Karpas-422 (cell line): ENCODE data around the gene PLCH2. TPM values are rescaled to one million over a fixed set of nuclear protein-coding genes. Genes with fewer than 3 reads are reported as not detected.

ENCODE experiments used
- DNase-seq: peaks from one replicate; pipeline ENCODE4 v3.0.0-alpha.2; 2015
- H2AFZ ChIP-seq: fragments of 200-600 bp; sonication (generic); 2 replicates; pipeline ENCODE4 v1.6.1; 2014; ENCODE audit warnings: antibody characterized with exemption, low read length, mixed read lengths
- H3K27ac ChIP-seq: fragments of 200-600 bp; sonication (generic); 2 replicates; pipeline ENCODE4 v1.5.1; 2014; ENCODE audit warnings: mild to moderate bottlenecking, low read length, moderate library complexity
- H3K27me3 ChIP-seq: fragments of 200-600 bp; sonication (generic); 2 replicates; pipeline ENCODE4 v1.6.1; 2014; ENCODE audit warnings: low read length, mixed read lengths
- H3K36me3 ChIP-seq: fragments of 200-600 bp; sonication (generic); 2 replicates; pipeline ENCODE4 v1.6.1; 2014; ENCODE audit warnings: low read length, mixed read lengths; ENCODE audit not compliant: insufficient read depth
- H3K4me1 ChIP-seq: fragments of 200-600 bp; sonication (generic); 2 replicates; pipeline ENCODE4 v1.6.1; 2014; ENCODE audit warnings: mild to moderate bottlenecking, low read length, mixed read lengths
- H3K4me2 ChIP-seq: fragments of 200-600 bp; sonication (generic); 2 replicates; pipeline ENCODE4 v1.6.1; 2014; ENCODE audit warnings: low read length, low read depth, mild to moderate bottlenecking; ENCODE audit not compliant: poor library complexity, severe bottlenecking
- H3K4me3 ChIP-seq: fragments of 200-600 bp; sonication (generic); 2 replicates; pipeline ENCODE4 v1.5.1; 2014; ENCODE audit warnings: mild to moderate bottlenecking, antibody characterized with exemption, low read length, mixed read lengths
- H3K79me2 ChIP-seq: fragments of 200-600 bp; sonication (generic); 2 replicates; pipeline ENCODE4 v1.6.1; 2014; ENCODE audit warnings: mild to moderate bottlenecking, low read length, mixed read lengths
- H3K9ac ChIP-seq: fragments of 200-600 bp; sonication (generic); 2 replicates; pipeline ENCODE4 v1.6.0; 2014; ENCODE audit warnings: low read length
- H3K9me2 ChIP-seq: fragments of 200-600 bp; sonication (generic), shearing (Covaris generic); replicated peaks from 2 replicates; pipeline ENCODE4 v1.6.0; 2014; ENCODE audit warnings: mild to moderate bottlenecking, low read length, moderate library complexity; ENCODE audit not compliant: insufficient read depth
- H3K9me3 ChIP-seq: fragments of 300-700, 200-600 bp; sonication (generic); 2 replicates; pipeline ENCODE4 v1.6.1; 2014; ENCODE audit warnings: low read length, mixed read lengths
- H4K20me1 ChIP-seq: fragments of 200-600 bp; sonication (generic); 2 replicates; pipeline ENCODE4 v1.6.1; 2014; ENCODE audit warnings: mild to moderate bottlenecking, antibody characterized with exemption, low read length, low read depth; ENCODE audit not compliant: insufficient read depth
- total RNA-seq: library from RNA; depleted of rRNA; stranded (reverse); fragments of >200 nt; shearing (Covaris generic); gene quantifications from 2 replicates; pipeline ENCODE4 v1.2.3, GENCODE V29; 2014; ENCODE audit warnings: low replicate concordance

Gene PLCH2
- total RNA-seq, 1 experiment from 2014 or later = 0.19 TPM

DNA sequence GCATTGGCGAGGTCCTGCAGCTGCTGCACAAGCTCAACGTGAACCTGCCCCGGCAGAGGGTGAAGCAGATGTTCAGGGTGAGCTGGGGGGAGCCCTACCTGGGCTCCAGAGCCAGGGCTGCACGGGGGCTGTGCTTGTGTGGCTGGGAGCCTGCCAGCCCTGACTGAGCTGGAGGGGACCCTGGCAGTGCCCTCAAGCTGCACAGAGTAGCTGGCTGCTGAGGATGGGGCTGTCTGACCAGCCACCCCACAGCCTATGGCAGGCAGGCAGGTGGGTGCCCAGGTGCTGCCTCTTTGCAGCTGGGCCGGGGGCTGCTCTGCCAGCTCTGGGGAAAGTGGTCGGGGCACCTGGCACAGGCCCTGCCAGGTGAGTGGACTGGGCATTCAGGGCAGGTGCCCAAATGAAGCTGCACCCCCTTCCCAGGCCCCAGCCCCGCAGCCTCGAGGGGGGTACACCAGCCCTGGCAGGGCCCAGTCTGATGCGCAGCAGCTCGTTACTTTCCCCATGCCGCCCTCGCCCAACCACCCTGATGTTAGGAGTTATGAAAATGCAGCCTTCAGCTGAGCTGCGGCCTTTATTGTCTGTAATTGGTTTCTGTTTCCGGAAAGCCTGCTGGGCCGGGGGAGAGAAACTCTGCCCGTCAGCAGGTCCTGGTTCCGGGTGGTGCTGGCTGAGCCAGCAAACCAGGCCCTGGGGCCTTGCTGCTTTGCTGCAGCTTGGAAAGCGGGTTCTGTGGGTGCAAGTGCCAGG is 4.3 kb downstream of the PLCH2 start:
- Histone ChIP-seq H3K4me1 (peaks cover 5% of the 10 kb centered on the region), H2AFZ (no peak overlapping the region), H3K36me3 (no peaks in the 10 kb centered on the region), H4K20me1 (peaks cover 14% of the 10 kb centered on the region; the same call in 1 of the 2 replicates), H3K9ac (no peak overlapping the region), H3K27me3 (no peaks in the 10 kb centered on the region), H3K4me2 (no peak overlapping the region), H3K4me3 (no peak overlapping the region), H3K27ac (no peak overlapping the region), H3K79me2 (no peaks in the 10 kb centered on the region), H3K9me2 (no peaks in the 10 kb centered on the region), H3K9me3 (no peaks in the 10 kb centered on the region)
- DNase-seq = no peak

DNA sequence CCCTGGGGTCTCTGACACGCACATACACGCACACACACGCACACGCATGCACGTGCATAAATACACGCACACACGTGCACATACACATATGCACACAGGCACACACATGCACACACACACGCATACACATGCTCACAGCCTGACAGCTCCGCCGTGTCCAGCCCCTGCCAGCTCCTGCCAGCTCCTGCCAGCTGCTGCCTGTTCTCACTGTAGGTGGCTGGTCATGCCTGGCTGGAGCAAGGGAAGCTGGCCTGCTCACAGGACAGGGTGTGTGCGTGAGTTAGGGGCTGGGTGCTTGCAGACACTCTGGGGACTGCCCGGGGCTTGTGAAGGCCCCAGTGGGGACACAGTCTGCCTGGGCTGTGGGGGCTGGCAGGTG is 4.9 kb downstream of the PLCH2 start:
- Histone ChIP-seq H2AFZ (no peak overlapping the region), H3K9me3 (no peaks in the 10 kb centered on the region), H3K36me3 (no peaks in the 10 kb centered on the region), H3K4me2 (no peak overlapping the region), H3K79me2 (no peaks in the 10 kb centered on the region), H3K27me3 (no peaks in the 10 kb centered on the region), H4K20me1 (peaks cover 14% of the 10 kb centered on the region; the same call in 1 of the 2 replicates), H3K4me1 (peaks cover 5% of the 10 kb centered on the region), H3K4me3 (no peak overlapping the region), H3K27ac (no peak overlapping the region), H3K9ac (no peak overlapping the region), H3K9me2 (no peaks in the 10 kb centered on the region)
- no peak for DNase-seq

DNA sequence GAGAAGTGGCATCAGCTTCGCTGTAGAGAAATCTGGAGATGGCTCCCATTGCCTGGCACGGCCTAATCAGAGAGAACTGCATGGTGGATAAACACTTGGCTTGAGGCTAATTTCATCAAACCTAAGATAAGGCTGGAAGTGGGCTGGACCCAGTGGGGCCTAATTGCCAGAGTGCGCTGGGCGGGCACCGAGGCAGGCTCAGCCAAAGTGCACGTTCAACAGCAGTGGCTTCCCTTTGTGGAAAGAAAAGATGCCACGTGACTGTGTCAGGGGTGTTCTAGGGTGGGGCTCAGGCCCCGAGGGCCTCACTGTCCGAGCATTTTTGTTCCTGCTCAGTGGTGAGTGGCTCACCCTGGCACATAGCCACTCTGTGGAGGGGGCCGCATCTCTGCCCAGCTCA is 5.8 kb downstream of the PLCH2 start:
- Histone ChIP-seq H3K4me3 (no peak overlapping the region), H3K9me2 (no peaks in the 10 kb centered on the region), H3K36me3 (no peaks in the 10 kb centered on the region), H2AFZ (no peak overlapping the region), H3K4me2 (no peak overlapping the region), H4K20me1 (peaks cover 12% of the 10 kb centered on the region; the same call in 1 of the 2 replicates), H3K27ac (no peak overlapping the region), H3K27me3 (no peaks in the 10 kb centered on the region), H3K4me1 (peaks cover 5% of the 10 kb centered on the region), H3K9me3 (no peaks in the 10 kb centered on the region), H3K79me2 (no peaks in the 10 kb centered on the region), H3K9ac (no peak overlapping the region)
- no peak for DNase-seq

DNA sequence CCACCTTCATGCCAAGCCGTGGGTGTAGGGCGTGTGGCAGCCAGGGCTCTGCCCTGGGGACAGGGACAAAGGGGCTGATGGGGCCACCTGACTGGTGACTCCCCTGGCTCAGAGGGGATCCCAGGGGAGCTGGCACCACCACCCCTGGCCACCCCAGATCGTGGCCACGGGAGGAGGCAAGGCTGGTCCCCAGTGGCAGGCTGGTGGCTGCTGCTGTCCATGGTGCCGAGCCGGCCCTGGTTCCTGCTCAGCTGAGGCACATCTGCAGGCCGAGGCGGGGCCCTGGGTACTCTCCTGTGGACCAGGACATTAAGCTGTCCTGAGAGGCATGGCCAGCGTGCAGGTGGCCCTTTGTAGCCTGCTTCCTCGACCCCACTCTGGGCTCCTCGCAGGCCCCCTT is 6.5 kb downstream of the PLCH2 start:
- H3K9me3 ChIP-seq = no peaks in the 10 kb centered on the region
- H3K27me3 ChIP-seq = no peaks in the 10 kb centered on the region
- H4K20me1 ChIP-seq = peaks cover 5% of the 10 kb centered on the region; the same call in 1 of the 2 replicates
- H3K4me2 ChIP-seq = no peak overlapping the region
- no peaks in the 10 kb centered on the region for H3K79me2 ChIP-seq
- no peaks in the 10 kb centered on the region for H3K36me3 ChIP-seq
- H3K27ac ChIP-seq = no peak overlapping the region
- no peak overlapping the region for H2AFZ ChIP-seq
- no peak overlapping the region for H3K9ac ChIP-seq
- peaks cover 5% of the 10 kb centered on the region for H3K4me1 ChIP-seq
- no peaks in the 10 kb centered on the region for H3K9me2 ChIP-seq
- no peak overlapping the region for H3K4me3 ChIP-seq
- no peak for DNase-seq

DNA sequence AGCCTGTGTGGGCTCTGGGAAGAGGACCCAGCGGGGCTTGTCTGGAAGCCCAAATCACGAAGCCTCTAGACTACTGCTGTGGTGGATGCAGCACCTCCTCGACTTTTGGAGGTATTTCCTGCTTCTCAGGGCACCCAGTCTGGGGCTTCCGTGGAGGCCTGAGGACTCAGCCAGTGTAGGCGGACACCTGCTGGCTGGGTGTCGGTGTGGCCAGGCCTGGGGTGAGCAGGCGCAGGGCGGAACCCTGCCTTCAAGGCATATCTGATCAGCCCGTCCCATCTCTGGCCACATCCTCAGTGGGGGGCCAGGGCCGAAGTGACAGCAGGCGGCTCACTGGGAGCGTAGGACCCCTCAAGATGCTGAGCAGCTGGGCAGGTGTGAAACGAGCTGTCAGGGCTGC is 6.9 kb downstream of the PLCH2 start:
- Histone ChIP-seq H3K27ac (no peak overlapping the region), H3K4me3 (no peak overlapping the region), H3K9me2 (no peaks in the 10 kb centered on the region), H4K20me1 (peaks cover 5% of the 10 kb centered on the region; the same call in 1 of the 2 replicates), H3K36me3 (no peaks in the 10 kb centered on the region), H3K4me1 (peaks cover 5% of the 10 kb centered on the region), H3K9me3 (no peaks in the 10 kb centered on the region), H3K79me2 (no peaks in the 10 kb centered on the region), H3K27me3 (no peaks in the 10 kb centered on the region), H3K4me2 (no peak overlapping the region), H2AFZ (no peak overlapping the region), H3K9ac (no peak overlapping the region)
- no peak for DNase-seq

DNA sequence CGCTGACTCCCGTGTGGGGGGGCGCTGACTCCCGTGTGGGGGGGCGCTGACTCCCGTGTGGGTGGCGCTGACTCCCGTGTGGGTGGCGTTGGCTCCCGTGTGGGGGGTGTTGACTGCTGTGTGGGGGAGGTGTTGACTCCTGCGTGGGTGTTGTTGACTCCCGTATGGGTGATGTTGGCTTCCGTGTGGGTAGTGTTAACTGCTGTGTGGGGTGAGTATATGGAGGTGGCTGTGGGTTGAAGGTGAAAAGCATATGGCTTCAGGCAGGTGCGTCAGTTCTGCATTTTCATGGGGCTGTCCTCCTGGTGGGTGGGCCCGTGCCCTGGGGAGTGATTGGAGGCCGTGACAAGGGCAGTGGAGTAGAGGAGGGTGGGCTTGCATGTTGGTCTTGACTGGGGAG is 7.9 kb downstream of the PLCH2 start:
- Histone ChIP-seq H4K20me1 (peaks cover 5% of the 10 kb centered on the region; the same call in 1 of the 2 replicates), H3K4me3 (no peak overlapping the region), H3K27ac (no peak overlapping the region), H3K9ac (no peak overlapping the region), H3K9me2 (no peaks in the 10 kb centered on the region), H3K36me3 (no peaks in the 10 kb centered on the region), H3K9me3 (no peaks in the 10 kb centered on the region), H2AFZ (no peak overlapping the region), H3K4me1 (peaks cover 5% of the 10 kb centered on the region), H3K27me3 (no peaks in the 10 kb centered on the region), H3K4me2 (no peak overlapping the region), H3K79me2 (no peaks in the 10 kb centered on the region)
- no peak for DNase-seq

DNA sequence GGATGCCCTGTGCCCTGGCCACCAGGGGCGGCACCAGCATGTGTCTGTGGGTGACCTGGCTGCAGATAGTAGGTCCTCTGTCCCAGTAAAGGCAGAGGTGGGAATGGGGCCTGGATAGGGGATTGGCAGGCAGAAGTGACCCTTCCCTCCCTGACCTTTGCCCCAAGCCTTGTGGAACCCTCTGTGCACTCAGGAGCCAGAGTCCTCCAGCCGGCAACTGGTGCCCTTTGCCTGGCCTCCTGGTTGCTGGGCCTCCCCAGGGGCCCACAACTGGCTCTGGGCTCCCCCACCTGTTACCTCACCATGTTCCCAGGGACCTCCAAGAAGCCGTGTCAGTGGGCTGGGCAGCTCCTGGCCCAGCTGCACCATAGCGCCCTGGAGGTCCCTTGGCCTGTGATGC is 10.0 kb downstream of the PLCH2 start:
- H3K4me3 ChIP-seq = no peak overlapping the region
- DNase-seq = no peak
- no peak overlapping the region for H3K4me2 ChIP-seq
- no peak overlapping the region for H3K27ac ChIP-seq
- no peaks in the 10 kb centered on the region for H3K79me2 ChIP-seq
- H4K20me1 ChIP-seq = peaks cover under 1% of the 10 kb centered on the region; the same call in 1 of the 2 replicates
- H3K9me3 ChIP-seq = no peaks in the 10 kb centered on the region
- no peak overlapping the region for H3K9ac ChIP-seq
- peaks cover 5% of the 10 kb centered on the region for H3K4me1 ChIP-seq
- no peaks in the 10 kb centered on the region for H3K36me3 ChIP-seq
- no peaks in the 10 kb centered on the region for H3K27me3 ChIP-seq
- no peaks in the 10 kb centered on the region for H3K9me2 ChIP-seq
- H2AFZ ChIP-seq = no peak overlapping the region

DNA sequence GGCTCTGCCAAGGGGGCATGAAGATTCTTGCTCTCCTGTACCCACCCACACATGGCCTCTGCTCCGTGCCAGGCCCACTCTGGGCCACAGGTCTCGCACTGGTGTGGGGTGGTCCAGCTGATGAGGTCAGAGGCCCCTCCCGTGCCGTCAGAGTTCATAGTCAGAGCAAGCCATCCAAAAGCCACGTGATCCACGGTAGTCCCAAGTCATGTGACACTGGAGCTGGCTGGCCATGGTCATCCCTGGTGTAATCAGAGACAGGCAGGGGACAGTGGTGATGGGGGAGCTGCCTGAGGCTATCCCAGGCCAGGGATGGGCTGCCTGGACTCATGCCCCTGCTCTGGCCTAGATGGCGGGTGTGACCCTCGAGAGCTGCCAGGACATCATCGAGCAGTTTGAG is 10.5 kb downstream of the PLCH2 start:
- no peak overlapping the region for H3K4me2 ChIP-seq
- H3K36me3 ChIP-seq = no peaks in the 10 kb centered on the region
- no peak overlapping the region for H3K9ac ChIP-seq
- no peak overlapping the region for H2AFZ ChIP-seq
- DNase-seq = no peak
- peaks cover 5% of the 10 kb centered on the region for H3K4me1 ChIP-seq
- H4K20me1 ChIP-seq = no peaks in the 10 kb centered on the region; the same call in 1 of the 2 replicates
- H3K4me3 ChIP-seq = no peak overlapping the region
- no peaks in the 10 kb centered on the region for H3K27me3 ChIP-seq
- no peak overlapping the region for H3K27ac ChIP-seq
- H3K9me2 ChIP-seq = no peaks in the 10 kb centered on the region
- no peaks in the 10 kb centered on the region for H3K9me3 ChIP-seq
- H3K79me2 ChIP-seq = no peaks in the 10 kb centered on the region
